ENCODE results near the gene STARD3.
"Not testable (repeated sequence)": the region's sequence is repeated elsewhere in the genome, so short reads cannot be mapped to it uniquely, and the experiment has no call there.

STARD3 gene

GRCh38 chr17:39704821-39705551 lies 68.0 kb downstream of the STARD3 start:
- TF ChIP-seq CTCF (IDR thresholded peaks at IDR 0.05; ENCODE audit: insufficient read depth, low read depth, low read length, missing control alignments) = no peak
- no peak for DNase-seq (ENCODE audit: low read depth)
- no peak overlapping the region for H3K4me3 ChIP-seq (ENCODE audit: low read depth, low read length)

GRCh38 chr17:39705786-39706348 lies 68.9 kb downstream of the STARD3 start:
- no peak for TF ChIP-seq CTCF (IDR thresholded peaks at IDR 0.05; ENCODE audit: insufficient read depth, low read depth, low read length, missing control alignments)
- DNase-seq (ENCODE audit: low read depth) = no peak
- no peak overlapping the region for H3K4me3 ChIP-seq (ENCODE audit: low read depth, low read length)

GRCh38 chr17:39706383-39706782 lies 69.4 kb downstream of the STARD3 start:
- no peak overlapping the region for H3K4me3 ChIP-seq (ENCODE audit: low read depth, low read length)
- no peak for TF ChIP-seq CTCF (IDR thresholded peaks at IDR 0.05; ENCODE audit: insufficient read depth, low read depth, low read length, missing control alignments)
- no peak for DNase-seq (ENCODE audit: low read depth)

- no peak for DNase-seq (ENCODE audit: low read depth)
- TF ChIP-seq CTCF (IDR thresholded peaks at IDR 0.05; ENCODE audit: insufficient read depth, low read depth, low read length, missing control alignments) = no peak
- H3K4me3 ChIP-seq (ENCODE audit: low read depth, low read length) = no peak overlapping the region
Measured at GRCh38 chr17:39706921-39707337, 70.0 kb downstream of the STARD3 start.

- H3K4me3 ChIP-seq (ENCODE audit: low read depth, low read length) = no peak overlapping the region
- TF ChIP-seq CTCF (IDR thresholded peaks at IDR 0.05; ENCODE audit: insufficient read depth, low read depth, low read length, missing control alignments) = no peak
- no peak for DNase-seq (ENCODE audit: low read depth)
Measured at GRCh38 chr17:39709319-39709997, 72.5 kb downstream of the STARD3 start.

- no peak for TF ChIP-seq CTCF (IDR thresholded peaks at IDR 0.05; ENCODE audit: insufficient read depth, low read depth, low read length, missing control alignments)
- DNase-seq (ENCODE audit: low read depth) = no peak
- no peak overlapping the region for H3K4me3 ChIP-seq (ENCODE audit: low read depth, low read length)
Measured at GRCh38 chr17:39709998-39710964, 73.3 kb downstream of the STARD3 start.

GRCh38 chr17:39711071-39711470 lies 74.1 kb downstream of the STARD3 start:
- not testable (repeated sequence) for DNase-seq (ENCODE audit: low read depth); H3K4me3 ChIP-seq (ENCODE audit: low read depth, low read length)
